Stimulated activated CD4-positive, alpha-beta T cell treated with anti-CD3 and anti-CD28 coated beads, Interleukin-2, amount 100 ng/mL, for 4 hours (primary cell): Measurements from ENCODE around the gene WASHC3.
"Not testable (repeated sequence)": the region's sequence is repeated elsewhere in the genome, so short reads cannot be mapped to it uniquely, and the experiment has no call there.

Source experiments
- DNase-seq: peaks from one replicate; pipeline ENCODE4 v3.0.0-alpha.2; 2020; ENCODE audit warnings: low read depth

The WASHC3 gene

DNA sequence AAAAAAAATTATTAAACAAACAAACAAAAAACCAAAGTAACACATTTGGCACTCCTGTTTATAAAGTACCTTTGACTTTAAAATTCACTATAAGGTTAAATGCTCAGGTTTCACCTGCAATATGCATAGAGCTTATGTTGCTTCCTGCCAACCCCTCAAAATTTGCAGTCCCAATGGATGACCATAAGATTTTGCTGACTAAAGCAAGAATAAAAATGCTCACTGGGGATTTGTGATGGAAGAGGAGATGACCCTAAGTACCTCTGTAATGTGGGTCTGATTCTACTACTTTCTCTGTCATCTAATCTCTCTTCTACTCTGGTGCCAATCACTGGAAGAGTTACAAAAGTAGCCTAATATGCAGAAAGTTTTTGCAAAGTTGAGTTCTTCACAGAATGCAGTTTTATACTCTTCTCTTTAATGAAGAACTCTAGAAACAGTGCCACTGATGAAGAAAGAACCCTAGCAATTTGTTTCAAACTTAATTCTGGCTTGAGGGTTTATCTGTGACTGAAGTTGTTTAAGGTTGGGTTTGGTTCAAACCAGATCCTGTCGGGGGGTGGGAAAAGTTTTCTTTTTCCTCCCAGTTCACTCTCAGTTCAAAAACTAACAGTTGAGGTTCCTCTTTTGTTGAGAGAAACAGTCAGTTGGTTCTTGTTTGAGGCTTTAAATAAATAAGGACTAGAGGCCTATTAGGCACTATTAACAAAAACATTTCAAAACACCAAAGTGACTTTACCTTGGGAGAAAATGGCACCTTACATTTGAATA, 10.9 kb downstream of the WASHC3 start:
- DNase-seq, result no peak

DNA sequence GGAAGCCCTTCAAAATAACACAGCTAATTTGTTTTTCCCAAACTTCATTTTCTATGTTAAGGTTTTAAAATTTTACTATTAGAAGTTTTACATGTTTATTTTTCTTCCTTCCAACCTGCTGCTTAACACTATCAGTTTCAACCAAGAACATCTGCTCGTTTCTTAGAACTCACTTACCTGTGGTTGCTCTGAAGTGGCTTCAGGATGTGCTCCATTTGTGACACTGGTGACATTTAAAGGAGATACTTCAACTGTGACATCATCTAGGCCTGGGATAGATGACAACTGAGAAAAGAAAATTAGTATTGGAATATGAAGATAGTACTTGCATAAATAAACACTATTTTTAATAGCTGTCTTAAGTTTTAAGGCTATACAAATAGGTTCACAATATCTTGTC, 17.9 kb downstream of the WASHC3 start:
- no peak for DNase-seq

DNA sequence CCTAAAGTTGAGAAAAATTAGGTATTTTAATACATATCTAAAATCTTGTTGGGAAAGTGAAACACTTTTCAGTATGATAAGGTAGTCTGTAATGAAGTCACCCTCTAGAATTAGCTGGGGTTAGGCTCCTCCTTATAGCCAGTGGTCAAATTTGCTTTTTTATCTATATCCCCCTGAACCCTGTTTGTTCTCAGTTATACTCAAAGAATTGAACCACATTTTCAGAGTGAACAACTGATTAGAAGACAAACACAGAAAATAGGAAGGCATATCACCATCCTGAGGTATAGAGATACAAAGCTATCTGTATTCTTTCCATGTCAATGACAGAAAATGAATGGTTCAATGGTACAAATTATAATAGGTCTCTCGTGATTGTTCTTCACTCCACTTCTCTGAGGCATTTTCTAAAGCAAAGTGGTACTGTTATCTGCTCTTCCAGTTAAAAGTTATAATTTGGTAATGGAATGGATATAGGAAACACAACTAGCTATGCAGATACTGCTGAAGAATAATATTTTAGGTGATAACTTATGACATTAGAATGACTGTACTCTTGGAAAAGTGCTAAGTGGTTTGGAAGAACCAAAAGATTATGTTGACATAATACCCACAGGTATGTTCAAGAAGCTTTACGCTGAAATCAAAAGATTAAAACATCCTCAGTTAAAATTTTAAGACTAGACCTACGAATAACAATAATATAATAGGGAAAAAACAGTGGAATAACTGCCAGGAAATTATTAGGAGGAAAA, 27.6 kb downstream of the WASHC3 start:
- no peak for DNase-seq

DNA sequence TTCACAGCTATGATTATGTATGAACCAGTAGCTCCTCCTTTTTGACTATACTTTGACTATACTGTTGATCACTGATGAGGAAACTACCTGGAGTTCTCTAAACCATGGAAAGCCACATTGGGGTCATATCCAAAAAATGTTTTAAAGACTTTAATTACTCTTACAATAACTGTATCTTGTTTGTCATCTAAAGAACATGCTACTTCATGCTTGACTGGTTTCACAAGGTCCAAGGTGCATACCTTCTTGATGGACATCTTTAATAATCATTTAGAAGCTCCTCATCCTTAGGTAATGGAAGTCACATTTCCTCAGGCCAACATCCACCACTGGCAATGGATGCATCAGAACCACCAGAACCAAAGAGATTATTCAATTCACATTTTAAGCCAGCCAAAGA, 29.9 kb downstream of the WASHC3 start:
- DNase-seq, result no peak

DNA sequence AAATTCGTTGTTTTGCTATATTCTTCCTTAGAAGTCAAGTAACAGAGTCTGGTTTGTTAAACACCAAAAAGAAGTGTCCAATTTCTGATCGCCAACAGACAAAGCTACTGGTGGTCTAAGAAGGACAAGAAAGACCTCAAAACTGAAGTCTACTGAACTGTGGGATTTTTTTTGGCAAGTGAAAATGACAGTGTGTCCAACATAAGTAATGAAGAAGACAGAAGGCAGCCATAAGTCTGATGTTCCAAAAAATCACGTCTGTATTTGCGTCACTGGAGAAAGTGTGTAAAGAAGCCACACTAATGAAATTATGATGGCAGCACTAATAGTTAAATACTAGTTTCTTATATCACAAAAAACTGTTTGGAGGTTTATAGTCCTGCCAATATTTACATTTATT, 32.6 kb downstream of the WASHC3 start:
- no peak for DNase-seq

DNA sequence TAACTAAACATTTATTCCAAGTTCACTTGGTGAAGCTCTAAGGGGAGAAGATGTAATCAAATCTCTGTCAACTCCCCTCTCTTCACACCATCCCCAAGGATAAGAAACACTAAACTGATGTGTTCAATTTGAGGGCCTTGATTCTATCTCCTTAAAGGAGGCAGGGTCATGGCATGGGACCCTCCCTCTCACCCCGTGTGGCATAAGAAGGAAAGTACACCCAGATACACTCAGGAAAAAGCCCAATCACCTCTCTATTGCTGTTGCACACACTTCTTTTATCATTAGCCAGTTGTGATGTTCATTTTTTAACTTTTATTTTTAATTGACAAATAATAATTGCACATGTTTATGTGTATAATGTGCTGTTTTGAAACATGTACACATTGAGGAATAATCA, 35.1 kb downstream of the WASHC3 start:
- no peak for DNase-seq

DNA sequence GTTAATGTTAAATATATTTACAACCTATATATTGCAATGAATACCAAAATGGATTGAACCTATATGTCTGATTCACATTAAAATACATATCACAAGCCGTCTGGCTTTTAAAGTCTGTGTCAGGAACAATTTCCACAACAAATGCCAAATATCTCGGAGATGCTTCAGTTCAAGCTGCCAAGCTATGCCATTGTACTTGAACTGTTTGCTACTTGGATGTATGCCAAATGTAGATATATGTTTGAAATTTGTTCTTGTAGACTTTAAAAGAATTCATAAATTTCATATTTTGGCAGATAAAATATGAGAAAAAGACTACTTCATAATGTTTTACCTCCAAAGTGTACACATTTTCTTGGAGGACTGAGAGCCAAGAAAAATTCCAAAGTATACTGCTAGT, 37.0 kb downstream of the WASHC3 start:
- no peak for DNase-seq

DNA sequence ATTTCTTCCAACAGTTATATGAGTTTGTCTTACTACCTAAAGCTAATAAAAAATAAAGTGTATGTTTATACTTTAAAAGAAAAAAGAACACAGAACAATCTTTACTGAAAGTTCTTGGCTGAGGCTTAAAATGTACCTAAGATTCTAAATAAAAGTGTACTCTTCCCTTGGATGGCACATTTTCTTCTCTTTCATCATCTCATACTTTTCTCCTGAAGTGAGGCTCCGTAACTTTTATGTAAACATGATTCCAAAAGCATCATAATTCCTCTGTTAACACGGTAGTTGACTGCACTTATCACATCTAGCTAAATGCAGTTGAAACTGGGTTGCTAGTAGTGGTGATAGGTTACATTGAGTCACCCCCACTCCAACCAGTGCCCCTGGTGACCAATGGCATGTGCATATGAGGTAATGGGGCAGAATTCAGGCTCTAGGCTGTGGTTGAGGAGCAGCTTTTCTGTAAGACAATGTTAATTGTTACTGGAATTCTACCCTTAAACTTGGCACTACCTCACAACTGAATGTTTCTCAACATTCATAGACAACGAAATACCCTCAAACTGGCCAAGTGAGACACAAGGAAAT, 38.4 kb downstream of the WASHC3 start:
- DNase-seq, result no peak

DNA sequence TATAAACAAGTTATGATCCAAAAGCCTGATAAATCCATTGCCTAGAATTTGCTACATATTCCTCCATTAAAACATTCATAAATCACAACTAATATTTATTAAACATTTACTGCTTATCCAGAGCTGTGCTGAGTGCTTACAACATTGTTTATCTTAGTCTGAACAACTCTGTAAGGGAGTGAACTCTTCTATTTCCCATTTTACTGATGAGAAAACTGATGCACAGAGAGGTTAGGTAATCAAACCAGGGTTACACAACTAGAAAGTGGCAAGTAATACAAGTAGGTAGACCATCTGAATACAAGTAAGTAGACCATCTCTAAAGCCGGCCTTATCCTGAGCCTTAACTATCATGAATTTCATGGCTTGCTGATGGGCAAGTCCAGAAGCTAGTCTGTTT, 39.5 kb downstream of the WASHC3 start:
- DNase-seq, result no peak

DNA sequence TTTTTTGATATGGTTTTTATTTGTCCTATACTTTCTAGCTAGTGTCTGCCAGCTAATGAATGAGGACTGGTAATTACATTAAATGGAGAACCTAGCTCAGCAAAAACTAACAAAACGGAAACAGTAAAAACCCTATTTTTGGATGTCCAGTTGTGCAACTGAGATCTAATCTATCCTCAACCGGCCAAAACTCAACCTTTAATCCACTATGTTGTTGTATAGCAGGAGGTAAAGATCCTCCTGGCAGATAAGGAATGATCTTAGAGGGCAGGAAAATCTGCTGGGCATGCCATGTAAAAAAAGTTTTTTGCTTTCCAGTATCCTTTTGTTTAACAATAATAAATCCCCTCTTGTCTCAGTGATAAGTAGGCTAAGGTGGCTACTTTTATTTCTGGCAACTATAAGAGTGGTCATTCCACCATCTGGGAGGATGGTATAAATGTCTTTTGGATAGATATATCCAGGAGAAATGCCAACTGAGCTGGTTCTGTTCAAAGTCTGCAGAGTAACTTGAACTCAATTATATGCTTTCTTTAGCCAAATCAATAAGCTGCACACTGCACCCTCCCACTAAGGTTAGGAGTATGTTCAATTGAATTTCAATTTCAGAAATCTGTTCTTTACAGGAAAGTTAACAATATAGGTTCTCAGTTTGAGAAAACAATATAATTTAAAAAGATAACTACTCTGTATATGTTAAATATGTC, 40.1 kb downstream of the WASHC3 start:
- no peak for DNase-seq

DNA sequence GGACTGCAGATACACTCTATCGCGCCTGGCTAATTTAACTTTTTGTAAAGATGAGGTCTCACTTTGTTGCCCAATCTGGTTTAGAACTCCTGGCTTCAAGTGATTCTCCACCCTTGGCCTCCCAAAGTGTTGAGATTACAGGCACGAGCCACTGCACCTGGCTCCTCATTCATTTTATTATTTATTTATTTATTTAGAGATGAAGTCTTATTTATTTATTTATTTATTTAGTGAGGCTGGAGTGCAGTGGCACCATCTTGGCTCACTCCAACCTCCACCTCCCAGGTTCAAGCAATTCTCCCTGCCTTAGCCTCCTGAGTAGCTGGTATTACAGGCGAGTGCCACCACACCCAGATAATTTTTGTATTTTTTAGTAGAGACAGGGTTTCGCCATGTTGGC, 43.2 kb downstream of the WASHC3 start:
- DNase-seq, result not testable (repeated sequence)

DNA sequence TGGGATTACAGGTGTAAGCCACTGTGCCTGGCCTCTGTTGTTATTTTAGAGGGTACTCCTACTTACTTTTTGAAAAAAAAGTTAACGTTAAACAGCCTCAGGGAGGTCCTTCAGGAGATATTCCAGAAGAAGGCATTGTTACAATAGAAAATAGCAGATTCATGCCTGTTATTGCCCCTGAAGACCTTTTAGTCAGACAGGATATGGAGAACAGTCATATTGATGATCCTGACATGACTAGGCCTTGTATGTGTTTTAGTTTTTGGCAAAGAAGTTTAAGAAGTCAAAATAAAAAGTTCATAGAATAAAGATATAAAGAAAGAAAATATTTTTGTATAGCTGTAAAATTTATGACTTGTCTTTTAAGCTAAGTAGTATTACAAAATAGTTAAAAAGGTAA, 45.3 kb downstream of the WASHC3 start:
- DNase-seq, result no peak

DNA sequence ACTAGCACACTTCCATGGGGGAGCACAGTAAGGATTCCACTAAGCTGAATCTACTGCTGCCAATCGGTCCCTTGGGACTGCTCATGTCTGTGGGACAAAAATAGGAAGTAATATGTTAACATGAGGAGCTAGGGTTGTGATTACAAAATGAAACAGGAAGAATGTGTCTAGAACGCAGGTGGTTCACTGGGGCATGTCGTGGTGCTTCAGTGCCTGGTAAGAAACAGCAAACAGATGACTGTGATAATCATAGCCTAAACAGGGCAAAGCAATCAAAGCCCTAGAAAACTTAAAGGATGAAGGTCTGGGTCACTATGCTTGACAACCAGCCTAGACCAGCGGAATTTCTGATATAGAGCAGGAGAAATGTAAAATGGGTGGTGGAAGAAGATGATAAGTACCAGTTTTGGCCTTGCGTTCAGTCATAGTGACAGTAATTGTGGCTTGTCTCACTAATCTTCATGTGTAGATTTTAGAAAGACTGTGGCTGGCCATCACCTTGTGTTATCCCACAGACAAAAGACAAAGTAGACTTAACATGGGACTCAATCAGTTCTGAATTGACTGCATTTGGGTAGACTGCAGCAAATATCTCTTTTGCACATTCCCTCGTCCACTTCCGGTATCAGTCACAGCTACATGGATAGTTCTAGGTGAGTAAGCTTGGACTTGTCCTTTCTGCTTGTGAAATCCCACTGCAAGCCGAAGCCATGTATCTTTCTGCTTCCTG, 51.4 kb downstream of the WASHC3 start:
- DNase-seq, result no peak

DNA sequence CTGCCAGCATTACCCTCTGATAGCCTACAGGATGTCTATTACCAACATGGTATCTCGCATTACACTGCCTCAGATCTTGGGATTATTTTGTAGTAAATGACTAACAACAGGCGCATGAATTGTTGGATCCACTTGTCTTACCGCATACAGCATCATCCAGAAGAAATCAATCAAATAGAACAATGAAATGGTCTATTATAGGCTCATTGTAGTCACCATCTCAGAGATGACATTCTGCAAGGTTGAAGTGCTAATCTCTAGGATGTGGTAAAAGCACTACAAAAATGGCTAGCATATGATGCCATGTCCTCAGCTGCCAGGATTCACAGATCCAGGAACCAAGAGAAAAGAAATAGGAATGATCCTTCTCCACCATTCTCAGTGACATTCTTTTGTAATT, 52.0 kb downstream of the WASHC3 start:
- DNase-seq, result no peak

DNA sequence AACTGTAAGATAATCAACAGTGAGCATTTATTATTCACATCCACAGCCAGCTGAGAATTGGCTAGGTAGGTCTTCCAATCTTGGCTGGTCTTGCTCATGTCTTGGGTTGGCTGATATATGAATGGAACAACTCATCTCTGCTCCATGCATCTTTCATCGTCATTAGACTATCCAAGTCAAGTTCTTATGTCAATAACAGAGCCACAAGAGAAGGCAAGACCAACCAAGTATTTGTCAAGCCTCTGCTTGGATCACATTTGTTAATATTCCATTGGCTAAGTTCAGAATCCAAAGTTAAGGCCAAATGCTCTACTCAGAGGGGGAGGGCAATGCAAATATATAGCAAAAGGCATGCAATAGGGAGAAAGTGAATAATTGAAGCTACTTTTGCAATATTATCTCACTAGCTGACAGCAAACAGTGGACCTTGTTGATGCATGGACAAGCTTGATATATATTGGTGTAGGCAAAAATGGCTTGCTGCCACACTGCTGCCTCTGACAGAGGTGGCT, 53.1 kb downstream of the WASHC3 start:
- no peak for DNase-seq

DNA sequence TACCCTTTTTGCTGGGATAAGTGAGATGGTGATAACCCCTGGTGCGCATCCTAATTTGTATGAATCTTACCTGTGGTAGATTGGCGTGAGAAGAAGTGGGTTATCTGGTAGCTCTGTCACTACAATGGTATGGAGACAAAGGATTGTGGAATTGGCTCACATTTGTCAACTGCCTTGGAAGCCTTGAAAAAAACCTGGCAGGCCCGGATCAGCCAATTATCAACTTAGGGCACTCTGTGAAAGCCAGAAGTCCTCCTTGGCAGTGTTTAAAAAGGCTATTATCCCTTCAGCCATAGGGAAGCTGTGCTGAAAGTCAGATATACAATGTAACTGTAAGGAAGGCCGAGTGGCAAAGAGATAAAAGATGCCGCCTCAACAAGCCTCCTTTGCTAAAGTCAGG, 56.5 kb downstream of the WASHC3 start:
- DNase-seq, result no peak

DNA sequence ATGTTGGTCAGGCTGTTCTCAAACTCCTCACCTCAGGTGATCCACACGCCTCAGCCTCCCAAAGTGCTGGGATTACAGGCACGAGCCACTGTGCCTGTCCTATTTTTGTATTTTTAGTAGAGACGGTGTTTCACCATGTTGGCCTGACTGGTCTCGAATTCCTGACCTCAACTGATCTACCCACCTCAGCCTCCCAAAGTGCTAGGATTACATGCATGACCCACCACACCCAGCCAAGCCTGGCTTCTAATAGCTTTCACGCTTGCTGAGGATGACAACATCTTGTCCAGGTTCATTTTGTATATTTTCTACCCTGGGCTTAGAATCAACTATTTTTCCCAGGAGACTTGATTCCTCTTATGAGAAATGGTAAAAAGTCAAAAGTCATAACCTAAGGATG, 64.7 kb downstream of the WASHC3 start:
- no peak for DNase-seq

DNA sequence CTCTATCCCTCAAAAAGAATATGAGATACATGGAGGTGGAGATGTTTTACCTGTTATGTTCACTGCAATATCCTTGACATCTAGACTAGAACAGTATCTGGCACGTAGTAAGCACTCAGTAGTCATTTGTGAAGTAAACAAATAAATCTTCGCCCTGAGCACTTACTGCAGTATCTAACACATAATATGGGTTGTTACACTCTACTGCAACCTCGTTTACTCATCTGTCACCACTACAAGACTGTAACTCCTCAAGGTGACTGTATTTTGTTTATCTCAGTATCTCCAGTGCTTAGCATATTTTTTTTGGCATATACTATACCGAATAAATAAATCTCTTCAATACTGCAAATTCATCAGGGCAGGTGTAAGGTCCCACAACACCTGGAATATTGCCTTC, 66.1 kb downstream of the WASHC3 start:
- DNase-seq, result no peak

DNA sequence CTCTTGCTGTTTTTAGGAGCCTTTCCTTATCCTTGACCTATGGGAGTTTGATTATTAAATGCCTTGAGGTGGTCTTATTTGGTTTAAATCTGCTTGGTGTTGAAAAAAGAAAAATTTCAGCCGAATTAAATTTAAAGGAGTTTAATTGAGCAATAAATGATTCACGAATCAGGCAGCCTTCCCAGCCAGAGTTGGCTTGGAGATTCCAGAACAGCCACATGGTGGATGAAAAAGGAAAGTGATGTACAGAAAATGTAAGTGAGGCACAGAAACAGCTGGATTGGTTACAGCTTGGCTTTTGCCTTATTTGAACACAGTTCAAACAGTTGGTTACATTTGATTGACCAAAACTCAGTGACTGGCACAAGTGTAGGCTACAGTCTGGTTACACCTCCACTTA, 69.7 kb downstream of the WASHC3 start:
- DNase-seq, result no peak

DNA sequence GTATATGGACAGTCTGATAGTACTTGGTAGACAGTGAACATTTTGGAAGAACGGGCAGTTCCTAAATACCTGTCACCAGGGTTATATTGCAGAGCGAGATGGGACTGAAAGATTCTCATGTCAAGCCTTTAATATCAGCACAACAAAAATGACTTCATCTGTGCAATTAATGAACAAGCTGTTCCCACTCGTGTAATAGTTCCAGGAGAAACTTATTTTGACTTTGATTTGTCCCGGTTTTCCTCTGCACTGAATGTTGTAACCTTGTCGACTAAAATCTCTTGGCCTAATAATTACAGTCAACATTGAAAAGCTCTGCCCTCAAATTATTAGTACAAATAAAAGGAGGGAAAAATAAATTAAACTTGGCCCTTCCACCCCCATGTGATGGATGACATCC, 79.5 kb downstream of the WASHC3 start:
- no peak for DNase-seq

DNA sequence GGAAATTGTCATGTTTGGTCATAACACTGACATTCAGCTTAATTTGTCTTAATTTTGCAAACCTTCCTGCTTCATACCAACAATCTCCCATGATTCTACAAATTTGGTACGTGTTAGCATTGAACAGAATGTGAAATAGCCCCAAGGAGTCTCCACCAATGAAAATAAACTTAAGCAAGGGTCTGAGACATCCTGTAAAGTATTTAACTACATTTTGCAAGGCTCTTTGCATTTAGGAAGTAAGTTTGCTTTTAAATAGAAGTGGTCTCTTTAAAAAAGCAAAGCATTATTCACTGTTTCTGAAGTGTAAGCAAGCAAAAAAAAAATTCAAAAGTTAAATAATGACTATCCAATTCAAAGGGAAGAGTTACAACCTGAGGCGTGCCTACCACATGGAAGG, 79.9 kb downstream of the WASHC3 start:
- no peak for DNase-seq

DNA sequence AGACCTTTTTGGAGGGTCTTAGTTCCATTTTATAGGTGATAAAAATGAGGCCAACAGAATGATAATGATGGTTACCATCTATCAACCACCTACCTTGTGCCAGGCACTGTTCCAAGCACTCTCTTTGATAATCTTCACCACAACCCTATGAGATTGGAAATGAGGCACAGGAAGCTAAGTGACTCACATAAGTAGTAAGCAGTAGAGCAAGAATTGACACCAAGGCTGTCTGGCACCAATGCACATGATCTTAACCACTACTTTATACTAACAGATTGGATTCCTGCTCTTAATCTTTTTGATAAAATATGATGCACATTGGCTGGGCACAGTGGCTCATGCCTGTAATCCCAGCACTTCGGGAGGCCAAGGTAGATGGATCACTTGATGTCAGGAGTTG, 93.0 kb downstream of the WASHC3 start:
- no peak for DNase-seq
